A549 (cell line): ENCODE results near the gene HSD11B2. TPM values are rescaled to one million over a fixed set of nuclear protein-coding genes. Genes with fewer than 3 reads are reported as not detected.

Experiments
- ATAC-seq, 2 experiments: fragments of 200-7000 bp in 1 of 2; fragments of >200 bp in 1 of 2; cut with Nextera tagmentation in 1 of 2; cut with Tn5 transposase in 1 of 2; 3 replicates each; pipeline versions ENCODE4 v1.8.0 to v1.9.1; 2018 to 2020; ENCODE audit warnings: mild to moderate bottlenecking in 1 of 2, moderate library complexity in 1 of 2
- CTCF ChIA-PET: fragments of 300-600 bp; sonication (Branson Sonifier 250); formaldehyde crosslinking; extraction: SDS; loops from one replicate; lab custom pipeline; 2021; ENCODE audit warnings: antibody characterized with exemption, inconsistent platforms; lab: Yijun Ruan, JAX
- POLR2A ChIA-PET: fragments of 350-600 bp; formaldehyde crosslinking; extraction: SDS; loops from one replicate; lab custom pipeline; 2021; ENCODE audit warnings: antibody characterized with exemption, inconsistent platforms; lab: Yijun Ruan, JAX
- DNase-seq, 2 experiments: peaks; one replicate each; pipeline versions ENCODE4 v3.0.0 to v3.0.0-alpha.2; 2011 to 2016; ENCODE audit warnings: low read depth in 1 of 2, low spot score in 1 of 2
- FAIRE-seq: peaks from 2 replicates; lab custom pipeline; 2011; peaks lifted over from hg19 to GRCh38; lab: Jason Lieb, UNC
- H3K27ac ChIP-seq, 2 experiments: fragments of >200 bp; sonication (Bioruptor Twin); formaldehyde crosslinking; 3 replicates each; pipeline ENCODE4 v1.5.1; 2016 to 2017
- H3K4me1 ChIP-seq: fragments of >200 bp; sonication (Bioruptor Twin); formaldehyde crosslinking; 3 replicates; pipeline ENCODE4 v1.6.1; 2016
- H3K4me2 ChIP-seq: fragments of >200 bp; sonication (Bioruptor Twin); formaldehyde crosslinking; 3 replicates; pipeline ENCODE4 v1.6.1; 2016
- H3K4me3 ChIP-seq: fragments of >200 bp; sonication (Bioruptor Twin); formaldehyde crosslinking; 3 replicates; pipeline ENCODE4 v1.5.1; 2016
- H3K9me3 ChIP-seq: fragments of >200 bp; sonication (Bioruptor Twin); formaldehyde crosslinking; 3 replicates; pipeline ENCODE4 v1.6.1; 2016
- BHLHE40 ChIP-seq: IDR thresholded peaks from 2 replicates; pipeline ENCODE4 v1.6.1; 2012; ENCODE audit warnings: low read depth, low read length, inconsistent platforms
- CBX2 ChIP-seq: fragments of 200-600 bp; sonication (generic); IDR thresholded peaks from 2 replicates; pipeline ENCODE4 v1.6.1; 2016; ENCODE audit warnings: low read depth, mild to moderate bottlenecking, borderline replicate concordance
- CHD4 ChIP-seq: fragments of 200-600 bp; sonication (generic); IDR thresholded peaks from 2 replicates; pipeline ENCODE4 v1.6.1; 2016; ENCODE audit warnings: antibody characterized with exemption, mild to moderate bottlenecking, borderline replicate concordance
- EHF ChIP-seq: fragments of 250-450 bp; sonication (Bioruptor Pico); IDR thresholded peaks from 2 replicates; pipeline ENCODE4 v1.5.0; 2020; ENCODE audit warnings: mild to moderate bottlenecking
- EHMT2 ChIP-seq: fragments of 200-600 bp; sonication (generic); IDR thresholded peaks from 2 replicates; pipeline ENCODE4 v1.6.1; 2016; ENCODE audit warnings: antibody characterized with exemption, low read depth, mild to moderate bottlenecking, moderate library complexity
- EP300 ChIP-seq, 2 experiments: fragments of >200 bp; sonication (Bioruptor Twin); formaldehyde crosslinking; IDR thresholded peaks; 2 replicates in 1 of 2; 3 replicates in 1 of 2; pipeline ENCODE4 v1.6.1; 2016 to 2017
- ESRRA ChIP-seq: fragments of 150-350 bp; IDR thresholded peaks from 2 replicates; pipeline ENCODE4 v1.6.1; 2014; ENCODE audit warnings: mild to moderate bottlenecking, low read length, borderline replicate concordance
- FOSL2 ChIP-seq, 2 experiments: fragments of 450-650 bp in 1 of 2; fragments of >200 bp in 1 of 2; sonication (Bioruptor Twin) in 1 of 2; formaldehyde crosslinking; IDR thresholded peaks; 2 replicates each; pipeline versions ENCODE4 v1.5.0 to v1.6.1; 2016 to 2020; ENCODE audit warnings: mild to moderate bottlenecking in 1 of 2, moderate library complexity in 1 of 2
- FOXS1 ChIP-seq: fragments of 250-450 bp; sonication (Bioruptor Pico); IDR thresholded peaks from 2 replicates; pipeline ENCODE4 v1.5.0; 2020; ENCODE audit warnings: mild to moderate bottlenecking, moderate library complexity
- GATA3 ChIP-seq: IDR thresholded peaks from 2 replicates; pipeline ENCODE4 v1.6.1; 2012; ENCODE audit warnings: borderline replicate concordance
- HEYL ChIP-seq: fragments of 250-450 bp; sonication (Bioruptor Pico); IDR thresholded peaks from 2 replicates; pipeline ENCODE4 v1.8.0; 2021; ENCODE audit warnings: mild to moderate bottlenecking, moderate library complexity
- HOXB5 ChIP-seq: fragments of 250-450 bp; sonication (Bioruptor Pico); IDR thresholded peaks from 2 replicates; pipeline ENCODE4 v1.5.0; 2020; ENCODE audit warnings: mild to moderate bottlenecking, moderate library complexity
- JUN ChIP-seq, 2 experiments: fragments of >200 bp; sonication (Bioruptor Twin); formaldehyde crosslinking; IDR thresholded peaks; 2 replicates in 1 of 2; 3 replicates in 1 of 2; pipeline ENCODE4 v1.6.1; 2016 to 2017
- KDM5A ChIP-seq: fragments of 200-600 bp; sonication (generic); IDR thresholded peaks from 2 replicates; pipeline ENCODE4 v1.6.1; 2016; ENCODE audit warnings: antibody characterized with exemption, mild to moderate bottlenecking
- MAZ ChIP-seq: fragments of 150-350 bp; IDR thresholded peaks from 2 replicates; pipeline ENCODE4 v1.6.1; 2014; ENCODE audit warnings: antibody characterized with exemption, low read depth, low read length, borderline replicate concordance
- MYC ChIP-seq: IDR thresholded peaks from 2 replicates; pipeline ENCODE4 v1.6.1; 2012; ENCODE audit warnings: mild to moderate bottlenecking, inconsistent platforms, low read length, improper control_type of control experiment, borderline replicate concordance
- PHF8 ChIP-seq: fragments of 200-600 bp; sonication (generic); IDR thresholded peaks from 2 replicates; pipeline ENCODE4 v1.6.1; 2016; ENCODE audit warnings: low read depth, mild to moderate bottlenecking, antibody characterized with exemption, moderate library complexity, borderline replicate concordance
- POLR2A ChIP-seq: IDR thresholded peaks from 2 replicates; pipeline ENCODE4 v1.6.1; 2012; ENCODE audit warnings: mild to moderate bottlenecking, low read length
- RAD21 ChIP-seq, 2 experiments: fragments of >200 bp in 1 of 2; sonication (Bioruptor Twin) in 1 of 2; formaldehyde crosslinking in 1 of 2; IDR thresholded peaks in 1 of 2; conservative IDR thresholded peaks in 1 of 2; 2 replicates in 1 of 2; 3 replicates in 1 of 2; pipeline ENCODE4 v1.6.1; 2012 to 2018; ENCODE audit warnings: inconsistent platforms in 1 of 2
- SMC3 ChIP-seq: fragments of >200 bp; sonication (Bioruptor Twin); formaldehyde crosslinking; IDR thresholded peaks from 3 replicates; pipeline ENCODE4 v1.6.1; 2018; ENCODE audit warnings: inconsistent platforms
- TFCP2L1 ChIP-seq: fragments of 250-450 bp; sonication (Bioruptor Pico); IDR thresholded peaks from 2 replicates; pipeline ENCODE4 v1.5.0; 2021; ENCODE audit warnings: mild to moderate bottlenecking
- TP53 ChIP-seq: fragments of 250-450 bp; sonication (Bioruptor Pico); IDR thresholded peaks from 2 replicates; pipeline ENCODE4 v1.5.0; 2021; ENCODE audit warnings: mild to moderate bottlenecking, moderate library complexity
- ZC3H11A ChIP-seq: fragments of 450-650 bp; IDR thresholded peaks from 2 replicates; pipeline ENCODE4 v1.6.1; 2014; ENCODE audit warnings: antibody characterized with exemption, mild to moderate bottlenecking
- ZFP36 ChIP-seq: fragments of 450-650 bp; IDR thresholded peaks from 2 replicates; pipeline ENCODE4 v1.6.1; 2014; ENCODE audit warnings: borderline replicate concordance; ENCODE audit not compliant: partially characterized antibody
- ZSCAN20 ChIP-seq: fragments of 250-450 bp; sonication (Bioruptor Pico); IDR thresholded peaks from 2 replicates; pipeline ENCODE4 v1.8.0; 2022; ENCODE audit warnings: mild to moderate bottlenecking, moderate library complexity
- WGBS: methylation state at CpG from one replicate; pipeline ENCODE4 v1.1.6; 2017; ENCODE audit errors: missing lambda C conversion rate; 5-methylcytosine and 5-hydroxymethylcytosine counted together
- polyA plus RNA-seq, 4 experiments: library from polyadenylated mRNA; depleted of rRNA in 3 of 4; stranded (reverse); fragments of >200 nt; fragmentation: RNase III in 1 of 4; extraction: RNeasy Plus Mini Kit Qiagen cat#74134 plus additional on column Dnase treatment in 1 of 4; gene quantifications; 2 replicates in 3 of 4; 3 replicates in 1 of 4; pipeline ENCODE4 v1.2.3, GENCODE V29; 2011 to 2017
- TF ChIP-seq, protein P1 (sequence below): IDR thresholded peaks from 2 replicates; pipeline ENCODE4 v1.6.1; 2012
- TF ChIP-seq, protein P2 (sequence below): fragments of 450-650 bp; IDR thresholded peaks from 2 replicates; pipeline ENCODE4 v1.6.1; 2014; ENCODE audit warnings: antibody characterized with exemption
- TF ChIP-seq, protein P3 (sequence below): fragments of >200 bp; sonication (Bioruptor Twin); formaldehyde crosslinking; IDR thresholded peaks from 3 replicates; pipeline ENCODE4 v1.5.1; 2016
- TF ChIP-seq, protein P4 (sequence below): IDR thresholded peaks from 2 replicates; pipeline ENCODE4 v1.6.1; 2012

The HSD11B2 gene
- polyA plus RNA-seq, 2 of the 4 experiments (the other 2 are of a cell fraction) = 0.53 to 1.6 TPM

DNA sequence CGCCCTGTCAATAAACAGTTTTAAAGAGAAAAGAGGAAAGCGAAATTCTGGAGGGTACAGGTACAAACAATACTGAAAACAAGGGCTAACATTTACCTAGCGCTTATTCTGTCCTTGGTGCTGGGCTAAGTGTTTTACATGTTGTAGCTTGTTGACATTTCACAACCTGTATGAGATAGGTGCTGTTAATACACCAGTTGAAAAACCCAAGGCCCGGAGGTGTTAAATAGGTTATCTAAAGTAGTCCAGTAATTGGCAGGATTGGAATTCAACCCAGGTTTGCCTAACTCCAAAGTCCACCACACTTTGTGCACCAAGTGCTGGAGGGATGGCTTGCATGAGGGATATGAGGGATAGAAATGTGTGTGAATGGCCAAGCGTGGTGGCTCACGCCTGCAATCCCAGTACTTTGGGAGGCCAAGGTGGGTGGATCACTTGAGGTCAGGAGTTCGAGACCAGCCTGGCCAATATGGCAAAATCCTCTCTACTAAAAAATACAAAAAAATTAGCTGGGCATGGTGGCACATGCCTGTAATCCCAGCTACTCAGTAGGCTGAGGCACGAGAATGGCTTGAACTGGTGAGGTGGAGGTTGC, 47.1 kb downstream of the HSD11B2 start:
- H3K9me3 ChIP-seq = no peaks in the 10 kb centered on the region
- H3K4me3 ChIP-seq = no peak overlapping the region
- FAIRE-seq = no peak
- TF ChIP-seq TFCP2L1 (no peak), POLR2A (no peak), MAZ (no peak), FOXS1 (no peak), HOXB5 (CRISPR knock-in tag) (no peak), CHD4 (no peak)
- TF ChIP-seq, protein P1, sequence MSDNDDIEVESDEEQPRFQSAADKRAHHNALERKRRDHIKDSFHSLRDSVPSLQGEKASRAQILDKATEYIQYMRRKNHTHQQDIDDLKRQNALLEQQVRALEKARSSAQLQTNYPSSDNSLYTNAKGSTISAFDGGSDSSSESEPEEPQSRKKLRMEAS = no peak
- no peak overlapping the region for H3K27ac ChIP-seq
- POLR2A ChIA-PET = no interaction called here
- CTCF ChIA-PET = interaction anchor here (4.5 to 8.0 kb wide), 3 partner anchors 13 to 51 kb away, joined by 29 to 76 read pairs (median 32); no protein-coding TSS in a partner anchor
- WGBS = 89% methylated on average over 8 of the region's 8 CpGs
- peaks cover 13% of the 10 kb centered on the region for H3K4me1 ChIP-seq
- DNase-seq = no peak
- no peak overlapping the region for H3K4me2 ChIP-seq
- ATAC-seq = no peak

DNA sequence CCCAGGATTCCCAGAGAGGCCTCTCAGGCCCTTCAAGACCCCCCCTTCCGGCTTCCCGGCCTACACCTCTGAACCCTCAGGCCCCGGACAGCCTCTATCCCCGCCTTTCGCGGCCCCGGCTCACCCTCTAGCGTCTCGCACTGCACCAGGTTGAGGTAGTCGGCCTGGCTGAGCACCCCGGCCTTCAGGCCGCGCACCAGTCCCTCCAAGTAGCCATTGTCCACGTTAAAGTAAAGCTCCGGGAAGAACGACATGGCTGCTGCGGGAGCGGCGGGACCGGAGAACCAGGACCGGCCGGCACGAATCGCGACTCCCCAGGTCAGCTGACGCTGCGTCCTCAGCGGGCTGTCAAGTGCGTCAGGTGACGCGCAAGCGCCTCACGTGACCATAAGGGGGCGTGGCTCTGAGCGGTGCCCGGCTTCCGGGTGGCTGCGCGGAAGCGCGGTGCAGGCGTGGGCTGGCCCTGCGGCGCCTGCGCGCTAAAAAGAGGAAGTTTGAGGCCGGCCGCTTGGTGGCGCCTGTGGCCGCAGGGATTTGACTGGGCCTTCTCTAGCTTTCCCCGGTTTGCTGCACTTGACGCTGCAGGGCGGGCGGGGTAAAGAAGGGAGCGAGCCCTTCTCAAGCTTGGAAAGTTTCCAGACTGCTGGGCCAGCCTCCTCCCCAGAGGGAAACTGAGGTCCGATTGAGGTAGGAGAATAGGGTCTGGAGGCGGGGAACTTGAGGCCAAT, 50.1 kb downstream of the HSD11B2 start, which contains the start of gene ATP6V0D1:
TSS of gene ATP6V0D1 (minus strand) at position 325 of the 728 bp plus-strand sequence. CDS start at position 254, 71 bp downstream.
- FAIRE-seq = no peak

More for the DNA sequence above, 50.1 kb downstream of the HSD11B2 start, which contains the start of gene ATP6V0D1:
- Histone ChIP-seq H3K9me3 (no peaks in the 10 kb centered on the region), H3K27ac (peak within 1 kb of the TSS; percentile 86 to 88), H3K4me2 (peak within 1 kb of the TSS; percentile 97), H3K4me1 (peaks cover 13% of the 10 kb centered on the region), H3K4me3 (peak within 1 kb of the TSS; percentile 91)
- DNase-seq (peak; percentile 95 to 98), ATAC-seq (peak; percentile 91 to 93)
- TF ChIP-seq, protein P2, sequence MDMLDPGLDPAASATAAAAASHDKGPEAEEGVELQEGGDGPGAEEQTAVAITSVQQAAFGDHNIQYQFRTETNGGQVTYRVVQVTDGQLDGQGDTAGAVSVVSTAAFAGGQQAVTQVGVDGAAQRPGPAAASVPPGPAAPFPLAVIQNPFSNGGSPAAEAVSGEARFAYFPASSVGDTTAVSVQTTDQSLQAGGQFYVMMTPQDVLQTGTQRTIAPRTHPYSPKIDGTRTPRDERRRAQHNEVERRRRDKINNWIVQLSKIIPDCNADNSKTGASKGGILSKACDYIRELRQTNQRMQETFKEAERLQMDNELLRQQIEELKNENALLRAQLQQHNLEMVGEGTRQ = peak; percentile 100
- TF ChIP-seq GATA3 (peak; percentile 42; the same call in 1 of the 2 replicates), EP300 (IDR thresholded peaks at IDR 0.05) (0 out of 5 replicates have a peak, but pooled peaks of 1 of the 2 experiments have one; percentile 14), ESRRA (no peak), MAZ (0 out of 2 replicates have a peak, but pooled peaks have one; percentile 14), TP53 (CRISPR knock-in tag) (0 out of 2 replicates have a peak, but pooled peaks have one; percentile 8), HEYL (CRISPR knock-in tag) (no peak), MYC (peak; percentile 76; the same call in 1 of the 2 replicates), ZC3H11A (no peak), CBX2 (no peak), FOXS1 (no peak), POLR2A (peak; percentile 62), SMC3 (peak; percentile 45; the same call in 2 of the 3 replicates), EHF (CRISPR knock-in tag) (no peak), BHLHE40 (peak; percentile 51; the same call in 1 of the 2 replicates), ZFP36 (no peak), JUN (IDR thresholded peaks at IDR 0.05) (peak in 1 of 2 experiments; percentile 84; a peak in 3 of 5 replicates), ZSCAN20 (no peak), EHMT2 (no peak), KDM5A (peak; percentile 80), RAD21 (conservative IDR thresholded peaks at IDR 0.05 in 1 of 2, IDR thresholded peaks at IDR 0.05 in 1 of 2) (peak; percentile 46 to 61; a peak in 4 of 5 replicates), PHF8 (peak; percentile 51; the same call in 1 of the 2 replicates), FOSL2 (IDR thresholded peaks at IDR 0.05) (no peak), FOSL2 (CRISPR knock-in tag; IDR thresholded peaks at IDR 0.05) (peak; percentile 49; the same call in 1 of the 2 replicates)
- TF ChIP-seq, protein P3, sequence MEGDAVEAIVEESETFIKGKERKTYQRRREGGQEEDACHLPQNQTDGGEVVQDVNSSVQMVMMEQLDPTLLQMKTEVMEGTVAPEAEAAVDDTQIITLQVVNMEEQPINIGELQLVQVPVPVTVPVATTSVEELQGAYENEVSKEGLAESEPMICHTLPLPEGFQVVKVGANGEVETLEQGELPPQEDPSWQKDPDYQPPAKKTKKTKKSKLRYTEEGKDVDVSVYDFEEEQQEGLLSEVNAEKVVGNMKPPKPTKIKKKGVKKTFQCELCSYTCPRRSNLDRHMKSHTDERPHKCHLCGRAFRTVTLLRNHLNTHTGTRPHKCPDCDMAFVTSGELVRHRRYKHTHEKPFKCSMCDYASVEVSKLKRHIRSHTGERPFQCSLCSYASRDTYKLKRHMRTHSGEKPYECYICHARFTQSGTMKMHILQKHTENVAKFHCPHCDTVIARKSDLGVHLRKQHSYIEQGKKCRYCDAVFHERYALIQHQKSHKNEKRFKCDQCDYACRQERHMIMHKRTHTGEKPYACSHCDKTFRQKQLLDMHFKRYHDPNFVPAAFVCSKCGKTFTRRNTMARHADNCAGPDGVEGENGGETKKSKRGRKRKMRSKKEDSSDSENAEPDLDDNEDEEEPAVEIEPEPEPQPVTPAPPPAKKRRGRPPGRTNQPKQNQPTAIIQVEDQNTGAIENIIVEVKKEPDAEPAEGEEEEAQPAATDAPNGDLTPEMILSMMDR = peak; percentile 88
- TF ChIP-seq, protein P1 = peak; percentile 89
- TF ChIP-seq, protein P4, sequence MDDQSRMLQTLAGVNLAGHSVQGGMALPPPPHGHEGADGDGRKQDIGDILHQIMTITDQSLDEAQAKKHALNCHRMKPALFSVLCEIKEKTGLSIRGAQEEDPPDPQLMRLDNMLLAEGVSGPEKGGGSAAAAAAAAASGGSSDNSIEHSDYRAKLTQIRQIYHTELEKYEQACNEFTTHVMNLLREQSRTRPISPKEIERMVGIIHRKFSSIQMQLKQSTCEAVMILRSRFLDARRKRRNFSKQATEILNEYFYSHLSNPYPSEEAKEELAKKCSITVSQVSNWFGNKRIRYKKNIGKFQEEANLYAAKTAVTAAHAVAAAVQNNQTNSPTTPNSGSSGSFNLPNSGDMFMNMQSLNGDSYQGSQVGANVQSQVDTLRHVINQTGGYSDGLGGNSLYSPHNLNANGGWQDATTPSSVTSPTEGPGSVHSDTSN = 0 out of 2 replicates have a peak, but pooled peaks have one; percentile 59
- POLR2A ChIA-PET = interaction anchor here (0.6 to 1.6 kb wide), 7 partner anchors 8 to 47 kb away, joined by 3 to 12 read pairs (median 4); partner anchors contain the start of gene RIPOR1
- under 1% methylated on average over 36 of the region's 57 CpGs for WGBS
- CTCF ChIA-PET = interaction anchor here (0.7 to 8.2 kb wide), 43 partner anchors 10 to 525 kb away, joined by 3 to 117 read pairs (median 4); partner anchors contain the start of genes CTRL, KCTD19, LRRC36 and RIPOR1
